Left kidney (tissue), 2 donors: ENCODE measurements around the gene LPAR1. TPM values are rescaled to one million over a fixed set of nuclear protein-coding genes. Genes with fewer than 3 reads are reported as not detected.

ENCODE experiments used
- DNase-seq: peaks from one replicate; pipeline ENCODE4 v3.0.0-alpha.2; 2013
- polyA plus RNA-seq: library from polyadenylated mRNA; unstranded; fragments of 120-200 nt; gene quantifications from one replicate; pipeline ENCODE4 v1.2.1, GENCODE V29; 2013; ENCODE audit not compliant: insufficient read length

LPAR1 gene
- polyA plus RNA-seq, 1 donor = 25.9 TPM

- no peak for DNase-seq
These were observed 83.4 kb downstream of the LPAR1 start for GRCh38 chr9:110954822-110955291.

- DNase-seq = no peak
These were observed 85.8 kb downstream of the LPAR1 start for GRCh38 chr9:110952540-110952859.

- DNase-seq = no peak
These were observed 86.3 kb downstream of the LPAR1 start for GRCh38 chr9:110951805-110952539.

GRCh38 chr9:110950041-110950645 is 88.1 kb downstream of the LPAR1 start:
- DNase-seq = no peak

- no peak for DNase-seq
These were observed 89.2 kb downstream of the LPAR1 start for GRCh38 chr9:110949081-110949480.

- no peak for DNase-seq
These were observed 90.7 kb downstream of the LPAR1 start for GRCh38 chr9:110947491-110948044.

GRCh38 chr9:110942522-110942921 is 95.7 kb downstream of the LPAR1 start:
- no peak for DNase-seq

GRCh38 chr9:110940951-110941557 is 97.2 kb downstream of the LPAR1 start:
- DNase-seq = no peak

GRCh38 chr9:110939573-110939972 is 98.7 kb downstream of the LPAR1 start:
- DNase-seq = no peak

- no peak for DNase-seq
These were observed 99.2 kb downstream of the LPAR1 start for GRCh38 chr9:110939047-110939446.

- DNase-seq = no peak
These were observed 100.0 kb downstream of the LPAR1 start for GRCh38 chr9:110938242-110938641.

GRCh38 chr9:110936719-110937452 is 101.4 kb downstream of the LPAR1 start:
- DNase-seq = no peak

GRCh38 chr9:110936237-110936636 is 102.0 kb downstream of the LPAR1 start:
- DNase-seq = no peak

- no peak for DNase-seq
These were observed 102.4 kb downstream of the LPAR1 start for GRCh38 chr9:110935829-110936228.

GRCh38 chr9:110933350-110934001 is 104.8 kb downstream of the LPAR1 start:
- DNase-seq = no peak

GRCh38 chr9:110932863-110933262 is 105.4 kb downstream of the LPAR1 start:
- no peak for DNase-seq

- DNase-seq = no peak
These were observed 109.7 kb downstream of the LPAR1 start for GRCh38 chr9:110928599-110928998.

GRCh38 chr9:110926828-110927487 is 111.3 kb downstream of the LPAR1 start:
- no peak for DNase-seq

- DNase-seq = no peak
These were observed 114.7 kb downstream of the LPAR1 start for GRCh38 chr9:110923601-110924000.

- no peak for DNase-seq
These were observed 116.1 kb downstream of the LPAR1 start for GRCh38 chr9:110922145-110922544.

GRCh38 chr9:110921705-110922104 is 116.6 kb downstream of the LPAR1 start:
- DNase-seq = no peak
